Sigmoid colon (tissue), 7 donors: Measurements from ENCODE around the gene MRPL19. TPM values are rescaled to one million over a fixed set of nuclear protein-coding genes. Genes with fewer than 3 reads are reported as not detected.

Source experiments
- DNase-seq: peaks from one replicate; pipeline ENCODE4 v3.0.0-alpha.2; 2019
- H3K27ac ChIP-seq, 4 donors: fragments of 200-600 bp; sonication (generic); one replicate each; pipeline ENCODE4 v1.5.1; 2016 to 2019; ENCODE audit warnings: mild to moderate bottlenecking in 1 of 4
- H3K27me3 ChIP-seq, 3 donors: fragments of 200-600 bp; sonication (generic); one replicate each; pipeline ENCODE4 v1.5.1; 2019; ENCODE audit warnings: mild to moderate bottlenecking in 1 of 3
- H3K36me3 ChIP-seq, 4 donors: fragments of 200-600 bp; sonication (generic); one replicate each; pipeline ENCODE4 v1.5.1; 2016 to 2019
- H3K4me1 ChIP-seq, 4 donors: fragments of 200-600 bp; sonication (generic); one replicate each; pipeline ENCODE4 v1.5.1; 2017 to 2019
- H3K4me3 ChIP-seq, 4 donors: fragments of 200-600 bp; sonication (generic); one replicate each; pipeline ENCODE4 v1.5.1; 2017 to 2019; ENCODE audit warnings: mild to moderate bottlenecking in 2 of 4, moderate library complexity in 1 of 4
- H3K9me3 ChIP-seq, 4 donors: fragments of 200-600 bp in 3 of 4; sonication (generic) in 3 of 4; one replicate each; pipeline versions ENCODE4 v1.5.1 to v1.6.1; 2013 to 2019
- EP300 ChIP-seq, 4 donors: sonication (generic); formaldehyde crosslinking; IDR thresholded peaks; one replicate each; pipeline ENCODE4 v1.6.1; 2017; ENCODE audit warnings: antibody characterized with exemption in 4 of 4
- POLR2A ChIP-seq, 2 donors: fragments of 450-650 bp; IDR thresholded peaks; one replicate each; pipeline ENCODE4 v1.6.1; 2016; ENCODE audit warnings: antibody characterized with exemption in 2 of 2, mild to moderate bottlenecking in 2 of 2, moderate library complexity in 2 of 2
- POLR2AphosphoS5 ChIP-seq, 4 donors: sonication (generic); formaldehyde crosslinking; IDR thresholded peaks; one replicate each; pipeline ENCODE4 v1.6.1; 2017; ENCODE audit warnings: antibody characterized with exemption in 4 of 4
- WGBS, 2 donors: extraction: QIAGEN DNeasy Blood & Tissue Kit; methylation state at CpG; one replicate each; pipeline ENCODE4 v1.1.7; 2013; 5-methylcytosine and 5-hydroxymethylcytosine counted together
- intact Hi-C: fragments of 100-400 bp; cut with DNase I; formaldehyde crosslinking; loops from one replicate; pipeline ENCODE4 v1.15.1; 2023
- polyA plus RNA-seq, 3 donors: library from polyadenylated mRNA; stranded (reverse); fragments of 200-250 nt; gene quantifications; one replicate each; pipeline ENCODE4 v1.2.3, GENCODE V29; 2013
- total RNA-seq, 4 donors: library from RNA; depleted of rRNA; stranded (reverse); fragments of >200 nt; gene quantifications; one replicate each; pipeline ENCODE4 v1.1.0, GENCODE V29; 2016
- TF ChIP-seq, protein P1 (sequence below), 4 experiments: fragments of 450-650 bp in 3 of 4; fragments of 200-600 bp in 1 of 4; IDR thresholded peaks; one replicate each; pipeline ENCODE4 v1.5.1; 2016 to 2019; ENCODE audit warnings: antibody characterized with exemption in 4 of 4, mild to moderate bottlenecking in 3 of 4, moderate library complexity in 2 of 4
- donor health status: healthy with polysubstance abuse.
- donor health status: Bipolar disorder and iron deficiency.
- donor health status: healthy.

The MRPL19 gene
- total and polyA plus RNA-seq, 7 donors, result 24.8 to 52.1 (median 36.4) TPM

GRCh38 chr2:75608684-75609333 lies 37.8 kb upstream of the MRPL19 start:
- H3K27ac ChIP-seq, result no peak overlapping the region
- H3K4me3 ChIP-seq, result no peak overlapping the region
- TF ChIP-seq, protein P1, sequence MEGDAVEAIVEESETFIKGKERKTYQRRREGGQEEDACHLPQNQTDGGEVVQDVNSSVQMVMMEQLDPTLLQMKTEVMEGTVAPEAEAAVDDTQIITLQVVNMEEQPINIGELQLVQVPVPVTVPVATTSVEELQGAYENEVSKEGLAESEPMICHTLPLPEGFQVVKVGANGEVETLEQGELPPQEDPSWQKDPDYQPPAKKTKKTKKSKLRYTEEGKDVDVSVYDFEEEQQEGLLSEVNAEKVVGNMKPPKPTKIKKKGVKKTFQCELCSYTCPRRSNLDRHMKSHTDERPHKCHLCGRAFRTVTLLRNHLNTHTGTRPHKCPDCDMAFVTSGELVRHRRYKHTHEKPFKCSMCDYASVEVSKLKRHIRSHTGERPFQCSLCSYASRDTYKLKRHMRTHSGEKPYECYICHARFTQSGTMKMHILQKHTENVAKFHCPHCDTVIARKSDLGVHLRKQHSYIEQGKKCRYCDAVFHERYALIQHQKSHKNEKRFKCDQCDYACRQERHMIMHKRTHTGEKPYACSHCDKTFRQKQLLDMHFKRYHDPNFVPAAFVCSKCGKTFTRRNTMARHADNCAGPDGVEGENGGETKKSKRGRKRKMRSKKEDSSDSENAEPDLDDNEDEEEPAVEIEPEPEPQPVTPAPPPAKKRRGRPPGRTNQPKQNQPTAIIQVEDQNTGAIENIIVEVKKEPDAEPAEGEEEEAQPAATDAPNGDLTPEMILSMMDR (IDR thresholded peaks at IDR 0.05), result peak in 3 of 4 experiments; percentile 39 to 75 (median 45)
- no peak for TF ChIP-seq EP300 (IDR thresholded peaks at IDR 0.05)
- no peaks in the 10 kb centered on the region for H3K9me3 ChIP-seq
- no peak for DNase-seq
- H3K4me1 ChIP-seq, result peaks cover 0 to 5% (median 1%) of the 10 kb centered on the region in 4 donors
- intact Hi-C loops, result loop anchor here (5.0 to 10.0 kb wide), 2 partner anchors 144 to 687 kb away; no protein-coding TSS in a partner anchor
- no peaks in the 10 kb centered on the region for H3K36me3 ChIP-seq
- H3K27me3 ChIP-seq, result peaks cover 0 to 22% (median 0%) of the 10 kb centered on the region in 3 donors
- WGBS, 2 donors, result 13% methylated on average over 25 of the region's 25 CpGs

- no peaks in the 10 kb centered on the region for H3K36me3 ChIP-seq
- 46 to 53% methylated on average over 5 of the region's 5 CpGs for WGBS, 2 donors
- H3K4me3 ChIP-seq, result no peak overlapping the region
- TF ChIP-seq EP300 (IDR thresholded peaks at IDR 0.05), result no peak
- TF ChIP-seq, protein P1 (IDR thresholded peaks at IDR 0.05), result no peak
- TF ChIP-seq POLR2A (IDR thresholded peaks at IDR 0.05), result no peak
- no peak for TF ChIP-seq POLR2AphosphoS5 (IDR thresholded peaks at IDR 0.05)
- DNase-seq, result no peak
- H3K27ac ChIP-seq, result no peak overlapping the region
- intact Hi-C loops, result loop anchor here (5.0 to 10.0 kb wide), 2 partner anchors 145 to 687 kb away; no protein-coding TSS in a partner anchor
- no peaks in the 10 kb centered on the region for H3K9me3 ChIP-seq
- H3K4me1 ChIP-seq, result peaks cover 0 to 5% (median 1%) of the 10 kb centered on the region in 4 donors
- H3K27me3 ChIP-seq, result peaks cover 0 to 22% (median 0%) of the 10 kb centered on the region in 3 donors
Observed at GRCh38 chr2:75609334-75609689, 37.3 kb upstream of the MRPL19 start.

DNA sequence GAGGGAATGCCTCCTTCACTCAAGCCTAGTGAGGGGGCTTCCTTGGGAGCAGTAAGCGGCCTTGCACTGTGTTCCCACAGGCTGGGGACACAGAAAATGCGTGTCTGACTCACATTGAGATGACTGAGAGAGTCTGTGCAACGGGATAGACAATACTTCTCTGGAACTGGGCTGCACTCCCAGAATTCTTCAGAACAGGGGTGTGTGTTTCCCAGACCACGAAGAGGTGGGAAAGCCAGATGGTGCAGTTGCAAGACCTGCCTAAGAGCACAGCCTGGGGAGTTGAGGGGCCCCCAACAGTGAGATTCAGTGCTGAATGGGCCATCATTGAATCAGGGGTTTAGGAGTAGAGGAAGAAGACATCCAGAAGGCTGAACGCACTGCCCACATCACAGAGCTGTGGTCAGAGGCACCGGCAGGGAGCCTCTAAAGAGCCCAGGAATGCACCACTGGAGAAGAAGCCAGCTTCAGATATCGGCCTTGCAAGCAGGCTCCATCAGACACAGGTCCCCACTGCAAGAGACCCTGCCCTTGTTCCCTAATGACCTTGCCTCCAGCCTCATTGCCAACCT lies 36.6 kb upstream of the MRPL19 start:
- intact Hi-C loops, result loop anchor here (5.0 to 10.0 kb wide), 2 partner anchors 145 to 688 kb away; no protein-coding TSS in a partner anchor
- Histone ChIP-seq H3K27me3 (peaks cover 0 to 22% (median 0%) of the 10 kb centered on the region in 3 donors), H3K27ac (no peak overlapping the region), H3K9me3 (no peaks in the 10 kb centered on the region), H3K4me1 (peaks cover 0 to 5% (median 1%) of the 10 kb centered on the region in 4 donors), H3K36me3 (no peaks in the 10 kb centered on the region), H3K4me3 (no peak overlapping the region)
- DNase-seq, result no peak
- TF ChIP-seq EP300 (IDR thresholded peaks at IDR 0.05) (no peak), POLR2AphosphoS5 (IDR thresholded peaks at IDR 0.05) (no peak), POLR2A (IDR thresholded peaks at IDR 0.05) (no peak)
- TF ChIP-seq, protein P1 (IDR thresholded peaks at IDR 0.05), result no peak
- WGBS, 2 donors, result 62 to 73% methylated on average over 7 of the region's 7 CpGs

- Histone ChIP-seq H3K36me3 (no peaks in the 10 kb centered on the region), H3K27me3 (peaks cover 0 to 18% (median 0%) of the 10 kb centered on the region in 3 donors), H3K27ac (no peak overlapping the region), H3K9me3 (no peaks in the 10 kb centered on the region), H3K4me1 (peaks cover 0 to 5% (median 1%) of the 10 kb centered on the region in 4 donors), H3K4me3 (no peak overlapping the region)
- WGBS, 2 donors, result 58 to 83% methylated on average over 4 of the region's 4 CpGs
- no peak for DNase-seq
- TF ChIP-seq EP300 (IDR thresholded peaks at IDR 0.05) (no peak), POLR2AphosphoS5 (IDR thresholded peaks at IDR 0.05) (no peak), POLR2A (IDR thresholded peaks at IDR 0.05) (no peak)
- TF ChIP-seq, protein P1 (IDR thresholded peaks at IDR 0.05), result no peak
- intact Hi-C loops, result no loop called here
Observed at GRCh38 chr2:75610671-75611070, 35.9 kb upstream of the MRPL19 start.
